KMS-11 (cell line): Measurements from ENCODE around the gene JAM3.

Experiments used
- H2AFZ ChIP-seq: fragments of 200-600 bp; sonication (generic); 2 replicates; pipeline ENCODE4 v1.6.1; 2016; ENCODE audit warnings: antibody characterized with exemption, mixed run types, low read depth
- H3K27ac ChIP-seq: fragments of 200-600 bp; sonication (generic); 2 replicates; pipeline ENCODE4 v1.6.1; 2016; ENCODE audit warnings: mild to moderate bottlenecking, mixed run types
- H3K27me3 ChIP-seq: fragments of 200-600 bp; sonication (generic); 2 replicates; pipeline ENCODE4 v1.6.1; 2017; ENCODE audit warnings: mild to moderate bottlenecking, low read depth, mixed run types, moderate library complexity; ENCODE audit not compliant: insufficient read depth
- H3K36me3 ChIP-seq: fragments of 200-600 bp; sonication (generic); 2 replicates; pipeline ENCODE4 v1.6.1; 2017; ENCODE audit warnings: mild to moderate bottlenecking, mixed run types; ENCODE audit not compliant: insufficient read depth
- H3K4me1 ChIP-seq: fragments of 200-600 bp; sonication (generic); 2 replicates; pipeline ENCODE4 v1.6.1; 2016; ENCODE audit warnings: mild to moderate bottlenecking, low read depth, mixed run types; ENCODE audit not compliant: poor library complexity, severe bottlenecking
- H3K4me2 ChIP-seq: fragments of 200-600 bp; sonication (generic); 2 replicates; pipeline ENCODE4 v1.7.0; 2016; ENCODE audit warnings: mild to moderate bottlenecking, mixed run types
- H3K4me3 ChIP-seq: fragments of 200-600 bp; sonication (generic); IDR thresholded peaks from 2 replicates; pipeline ENCODE4 v1.6.1; 2017; ENCODE audit warnings: low read depth, low read length, mixed read lengths; ENCODE audit not compliant: insufficient read depth
- H3K79me2 ChIP-seq: fragments of 200-600 bp; sonication (generic); 2 replicates; pipeline ENCODE4 v1.6.1; 2016; ENCODE audit warnings: low read depth, mixed run types; ENCODE audit not compliant: insufficient read depth
- H3K9ac ChIP-seq: fragments of 200-600 bp; sonication (generic); 2 replicates; pipeline ENCODE4 v1.6.1; 2016; ENCODE audit warnings: mild to moderate bottlenecking, mixed run types
- H4K20me1 ChIP-seq: fragments of 200-600 bp; sonication (generic); 2 replicates; pipeline ENCODE4 v1.6.1; 2016; ENCODE audit warnings: mild to moderate bottlenecking, mixed run types; ENCODE audit not compliant: insufficient read depth
- CTCF ChIP-seq: fragments of 200-600 bp; sonication (generic); conservative IDR thresholded peaks from 2 replicates; pipeline ENCODE4 v1.6.1; 2017; ENCODE audit warnings: low read depth, mild to moderate bottlenecking, antibody characterized with exemption, low read length, moderate library complexity, mixed read lengths

Gene JAM3

GRCh38 chr11:134022748-134023147, 46.1 kb upstream of the JAM3 start:
- H3K27ac ChIP-seq = no peak overlapping the region
- H4K20me1 ChIP-seq = no peaks in the 10 kb centered on the region
- TF ChIP-seq CTCF = no peak
- H3K27me3 ChIP-seq = no peaks in the 10 kb centered on the region
- H3K36me3 ChIP-seq = no peaks in the 10 kb centered on the region
- no peak overlapping the region for H3K4me2 ChIP-seq
- no peaks in the 10 kb centered on the region for H3K4me1 ChIP-seq
- no peaks in the 10 kb centered on the region for H3K79me2 ChIP-seq
- no peak overlapping the region for H3K9ac ChIP-seq
- no peak overlapping the region for H2AFZ ChIP-seq
- no peak overlapping the region for H3K4me3 ChIP-seq

- Histone ChIP-seq H3K4me3 (no peak overlapping the region), H3K4me1 (no peaks in the 10 kb centered on the region), H3K4me2 (no peak overlapping the region), H4K20me1 (no peaks in the 10 kb centered on the region), H2AFZ (no peak overlapping the region), H3K79me2 (no peaks in the 10 kb centered on the region), H3K27me3 (no peaks in the 10 kb centered on the region), H3K27ac (no peak overlapping the region), H3K36me3 (no peaks in the 10 kb centered on the region), H3K9ac (no peak overlapping the region)
- TF ChIP-seq CTCF = no peak
Measured at GRCh38 chr11:134024420-134025081, 44.3 kb upstream of the JAM3 start.

GRCh38 chr11:134025082-134025429, 43.8 kb upstream of the JAM3 start:
- H3K27ac ChIP-seq = no peak overlapping the region
- H3K4me3 ChIP-seq = no peak overlapping the region
- TF ChIP-seq CTCF = no peak
- no peaks in the 10 kb centered on the region for H3K27me3 ChIP-seq
- no peak overlapping the region for H2AFZ ChIP-seq
- H3K9ac ChIP-seq = no peak overlapping the region
- H3K4me2 ChIP-seq = no peak overlapping the region
- H3K4me1 ChIP-seq = no peaks in the 10 kb centered on the region
- H3K79me2 ChIP-seq = no peaks in the 10 kb centered on the region
- no peaks in the 10 kb centered on the region for H4K20me1 ChIP-seq
- H3K36me3 ChIP-seq = no peaks in the 10 kb centered on the region

- Histone ChIP-seq H3K4me3 (no peak overlapping the region), H3K4me1 (no peaks in the 10 kb centered on the region), H3K27ac (no peak overlapping the region), H4K20me1 (no peaks in the 10 kb centered on the region), H3K79me2 (no peaks in the 10 kb centered on the region), H3K27me3 (no peaks in the 10 kb centered on the region), H3K9ac (no peak overlapping the region), H3K4me2 (no peak overlapping the region), H3K36me3 (no peaks in the 10 kb centered on the region), H2AFZ (no peak overlapping the region)
- TF ChIP-seq CTCF = no peak
Measured at GRCh38 chr11:134026655-134027343, 42.1 kb upstream of the JAM3 start.
